ENCODE data around the gene TNPO1. TPM values are rescaled to one million over a fixed set of nuclear protein-coding genes. Genes with fewer than 3 reads are reported as not detected.

TNPO1 gene
- total and polyA plus RNA-seq, 2 of the 8 experiments (the other 6 are each of a cell fraction or from before 2014, with no cell fraction given), result 38.5 to 211 TPM

- TF ChIP-seq ATF2 (IDR thresholded peaks at IDR 0.05; ENCODE audit: low read length), result no peak
- TF ChIP-seq GABPA (IDR thresholded peaks at IDR 0.05; ENCODE audit: borderline replicate concordance, insufficient read depth, low read length), result no peak
- no peak for TF ChIP-seq RXRA (IDR thresholded peaks at IDR 0.05; ENCODE audit: insufficient read depth, low read depth, low read length)
These were observed 40.9 kb downstream of the TNPO1 start (continued) for GRCh38 chr5:72857396-72857795.

Measured in H1 (cell line).